ENCODE measurements around the gene CYP1A2. TPM values are rescaled to one million over a fixed set of nuclear protein-coding genes. Genes with fewer than 3 reads are reported as not detected.

CYP1A2 gene
- total and polyA plus RNA-seq, 2 of the 13 experiments (the other 11 are each of a cell fraction or from before 2014, with no cell fraction given), result 0.07 TPM; not detected in 1

DNA sequence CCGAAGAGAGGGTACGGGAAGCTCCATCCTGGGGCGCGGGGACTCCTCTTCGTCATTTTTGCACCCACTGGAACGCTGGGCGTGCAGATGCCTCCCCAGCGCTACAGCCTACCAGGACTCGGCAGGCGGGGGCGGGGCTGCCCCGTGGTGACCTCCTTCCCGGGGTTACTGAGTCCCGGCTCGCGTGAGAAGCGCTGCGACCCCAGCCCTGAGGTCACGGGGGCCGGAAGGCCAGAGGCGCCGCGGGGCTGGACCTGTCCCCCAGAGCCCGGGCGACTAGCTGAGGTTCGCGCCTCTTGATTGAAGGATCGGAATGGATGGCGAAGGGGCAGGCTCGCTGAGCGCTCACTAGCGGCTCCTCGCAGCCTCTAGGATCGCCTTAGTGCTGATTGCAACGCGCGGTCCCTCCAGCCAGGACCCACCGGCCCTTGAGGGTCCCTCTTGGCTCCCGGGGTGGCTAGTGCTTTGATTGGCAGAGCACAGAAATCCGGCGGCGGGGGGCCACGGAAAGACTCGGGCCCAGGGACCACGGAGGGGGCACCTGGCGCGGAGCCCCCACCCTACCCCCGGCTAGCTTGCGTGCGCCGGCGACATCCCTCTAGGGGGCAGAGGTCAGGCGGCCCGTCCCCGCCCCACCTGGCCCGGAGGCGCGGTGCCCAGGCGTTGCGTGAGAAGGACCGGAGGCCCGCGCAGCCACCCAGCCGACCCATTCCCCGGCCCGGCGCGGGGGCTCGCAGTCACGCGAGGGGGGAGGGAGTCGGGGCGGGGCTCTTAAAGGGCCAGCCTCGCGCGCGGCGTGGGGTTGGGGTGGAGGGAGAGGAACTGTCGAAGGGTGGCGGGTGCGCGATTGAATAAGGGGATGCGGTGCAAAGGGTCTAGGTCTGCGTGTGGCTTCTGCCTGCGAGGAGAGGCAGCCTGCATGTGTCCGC, 22.5 kb upstream of the CYP1A2 start (continued):
- TF ChIP-seq, protein P1, sequence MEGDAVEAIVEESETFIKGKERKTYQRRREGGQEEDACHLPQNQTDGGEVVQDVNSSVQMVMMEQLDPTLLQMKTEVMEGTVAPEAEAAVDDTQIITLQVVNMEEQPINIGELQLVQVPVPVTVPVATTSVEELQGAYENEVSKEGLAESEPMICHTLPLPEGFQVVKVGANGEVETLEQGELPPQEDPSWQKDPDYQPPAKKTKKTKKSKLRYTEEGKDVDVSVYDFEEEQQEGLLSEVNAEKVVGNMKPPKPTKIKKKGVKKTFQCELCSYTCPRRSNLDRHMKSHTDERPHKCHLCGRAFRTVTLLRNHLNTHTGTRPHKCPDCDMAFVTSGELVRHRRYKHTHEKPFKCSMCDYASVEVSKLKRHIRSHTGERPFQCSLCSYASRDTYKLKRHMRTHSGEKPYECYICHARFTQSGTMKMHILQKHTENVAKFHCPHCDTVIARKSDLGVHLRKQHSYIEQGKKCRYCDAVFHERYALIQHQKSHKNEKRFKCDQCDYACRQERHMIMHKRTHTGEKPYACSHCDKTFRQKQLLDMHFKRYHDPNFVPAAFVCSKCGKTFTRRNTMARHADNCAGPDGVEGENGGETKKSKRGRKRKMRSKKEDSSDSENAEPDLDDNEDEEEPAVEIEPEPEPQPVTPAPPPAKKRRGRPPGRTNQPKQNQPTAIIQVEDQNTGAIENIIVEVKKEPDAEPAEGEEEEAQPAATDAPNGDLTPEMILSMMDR (CRISPR knock-in tag; IDR thresholded peaks at IDR 0.05), result peak; percentile 46
- peak; percentile 52; the same call in 1 of the 2 replicates for TF ChIP-seq HNF4G (IDR thresholded peaks at IDR 0.05; ENCODE audit: borderline replicate concordance, low read depth, low read length)
- TF ChIP-seq HNF4G (CRISPR knock-in tag; IDR thresholded peaks at IDR 0.05; ENCODE audit: borderline replicate concordance, low read depth), result peak; percentile 64; the same call in 1 of the 2 replicates
- no peak for TF ChIP-seq HES4 (CRISPR knock-in tag; IDR thresholded peaks at IDR 0.05; ENCODE audit: borderline replicate concordance)
- TF ChIP-seq, protein P2, sequence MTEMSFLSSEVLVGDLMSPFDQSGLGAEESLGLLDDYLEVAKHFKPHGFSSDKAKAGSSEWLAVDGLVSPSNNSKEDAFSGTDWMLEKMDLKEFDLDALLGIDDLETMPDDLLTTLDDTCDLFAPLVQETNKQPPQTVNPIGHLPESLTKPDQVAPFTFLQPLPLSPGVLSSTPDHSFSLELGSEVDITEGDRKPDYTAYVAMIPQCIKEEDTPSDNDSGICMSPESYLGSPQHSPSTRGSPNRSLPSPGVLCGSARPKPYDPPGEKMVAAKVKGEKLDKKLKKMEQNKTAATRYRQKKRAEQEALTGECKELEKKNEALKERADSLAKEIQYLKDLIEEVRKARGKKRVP (CRISPR knock-in tag; IDR thresholded peaks at IDR 0.05), result peak in 1 of 2 experiments; percentile 68; a peak in 1 of 4 replicates
- no peak for TF ChIP-seq ZNF343 (CRISPR knock-in tag; IDR thresholded peaks at IDR 0.05)
- peak; percentile 55; the same call in 1 of the 2 replicates for TF ChIP-seq ETV5 (CRISPR knock-in tag; IDR thresholded peaks at IDR 0.05; ENCODE audit: borderline replicate concordance)
- TF ChIP-seq ZNF101 (CRISPR knock-in tag; IDR thresholded peaks at IDR 0.05; ENCODE audit: borderline replicate concordance, low read depth), result no peak
- no peak for TF ChIP-seq ZNF83 (CRISPR knock-in tag; IDR thresholded peaks at IDR 0.05; ENCODE audit: borderline replicate concordance)
- TF ChIP-seq POLR2A (IDR thresholded peaks at IDR 0.05; ENCODE audit: insufficient read depth in 1 of 2, low read depth in 2 of 2, low read length in 2 of 2), result peak; percentile 58 to 77
- TF ChIP-seq ATAD3A (CRISPR knock-in tag; IDR thresholded peaks at IDR 0.05), result no peak
- TF ChIP-seq SNAPC2 (CRISPR knock-in tag; IDR thresholded peaks at IDR 0.05), result peak; percentile 83; the same call in 1 of the 2 replicates
- TF ChIP-seq SYNCRIP (IDR thresholded peaks at IDR 0.05; ENCODE audit: insufficient read depth, low read depth, low read length), result no peak
- no peak for TF ChIP-seq EHMT2 (IDR thresholded peaks at IDR 0.05; ENCODE audit: borderline replicate concordance, low read depth, low read length)
- TF ChIP-seq KLF6 (CRISPR knock-in tag; IDR thresholded peaks at IDR 0.05), result no peak
- no peak for TF ChIP-seq FLYWCH1 (CRISPR knock-in tag; IDR thresholded peaks at IDR 0.05)
- TF ChIP-seq NFE2 (CRISPR knock-in tag; IDR thresholded peaks at IDR 0.05), result no peak
- TF ChIP-seq, protein P3, sequence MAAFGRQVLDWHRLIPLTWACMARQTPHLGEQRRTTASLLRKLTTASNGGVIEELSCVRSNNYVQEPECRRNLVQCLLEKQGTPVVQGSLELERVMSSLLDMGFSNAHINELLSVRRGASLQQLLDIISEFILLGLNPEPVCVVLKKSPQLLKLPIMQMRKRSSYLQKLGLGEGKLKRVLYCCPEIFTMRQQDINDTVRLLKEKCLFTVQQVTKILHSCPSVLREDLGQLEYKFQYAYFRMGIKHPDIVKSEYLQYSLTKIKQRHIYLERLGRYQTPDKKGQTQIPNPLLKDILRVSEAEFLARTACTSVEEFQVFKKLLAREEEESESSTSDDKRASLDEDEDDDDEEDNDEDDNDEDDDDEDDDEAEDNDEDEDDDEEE (CRISPR knock-in tag; IDR thresholded peaks at IDR 0.05), result no peak
- no peak for TF ChIP-seq SNRNP70 (IDR thresholded peaks at IDR 0.05; ENCODE audit: low read depth, low read length)
- no peak for TF ChIP-seq PHB2 (IDR thresholded peaks at IDR 0.05; ENCODE audit: partially characterized antibody)
- TF ChIP-seq BCL6 (CRISPR knock-in tag; IDR thresholded peaks at IDR 0.05), result peak; percentile 66
- TF ChIP-seq MBNL3 (CRISPR knock-in tag; conservative IDR thresholded peaks at IDR 0.05), result no peak
- TF ChIP-seq, protein P4, sequence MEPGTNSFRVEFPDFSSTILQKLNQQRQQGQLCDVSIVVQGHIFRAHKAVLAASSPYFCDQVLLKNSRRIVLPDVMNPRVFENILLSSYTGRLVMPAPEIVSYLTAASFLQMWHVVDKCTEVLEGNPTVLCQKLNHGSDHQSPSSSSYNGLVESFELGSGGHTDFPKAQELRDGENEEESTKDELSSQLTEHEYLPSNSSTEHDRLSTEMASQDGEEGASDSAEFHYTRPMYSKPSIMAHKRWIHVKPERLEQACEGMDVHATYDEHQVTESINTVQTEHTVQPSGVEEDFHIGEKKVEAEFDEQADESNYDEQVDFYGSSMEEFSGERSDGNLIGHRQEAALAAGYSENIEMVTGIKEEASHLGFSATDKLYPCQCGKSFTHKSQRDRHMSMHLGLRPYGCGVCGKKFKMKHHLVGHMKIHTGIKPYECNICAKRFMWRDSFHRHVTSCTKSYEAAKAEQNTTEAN (CRISPR knock-in tag; conservative IDR thresholded peaks at IDR 0.05), result no peak
- TF ChIP-seq, protein P5, sequence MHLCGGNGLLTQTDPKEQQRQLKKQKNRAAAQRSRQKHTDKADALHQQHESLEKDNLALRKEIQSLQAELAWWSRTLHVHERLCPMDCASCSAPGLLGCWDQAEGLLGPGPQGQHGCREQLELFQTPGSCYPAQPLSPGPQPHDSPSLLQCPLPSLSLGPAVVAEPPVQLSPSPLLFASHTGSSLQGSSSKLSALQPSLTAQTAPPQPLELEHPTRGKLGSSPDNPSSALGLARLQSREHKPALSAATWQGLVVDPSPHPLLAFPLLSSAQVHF (CRISPR knock-in tag; IDR thresholded peaks at IDR 0.05), result peak; percentile 62; the same call in 1 of the 2 replicates
